SKM-1 treated with dmso at 0.1 percent for 144 hours (cell line): Measurements from ENCODE around the gene POU3F1.

Source experiments
- DNase-seq: peaks from one replicate; lab custom pipeline; 2025; ENCODE audit not compliant: unreplicated experiment; lab: John Stamatoyannopoulos, UW

The POU3F1 gene

GRCh38 chr1:38046333-38046883 lies at the start of gene POU3F1:
TSS of gene POU3F1 (minus strand) at chr1:38046793. CDS start at chr1:38046743, 50 bp downstream.
- DNase-seq: no peak

GRCh38 chr1:38095454-38095931 lies 48.9 kb upstream of the POU3F1 start:
- no peak for DNase-seq

GRCh38 chr1:38094711-38095290 lies 48.2 kb upstream of the POU3F1 start:
- no peak for DNase-seq

- no peak for DNase-seq
Observed at GRCh38 chr1:38093569-38094520, 47.3 kb upstream of the POU3F1 start.

- no peak for DNase-seq
Observed at GRCh38 chr1:38092256-38092655, 45.7 kb upstream of the POU3F1 start.

- DNase-seq: no peak
Observed at GRCh38 chr1:38090796-38091195, 44.2 kb upstream of the POU3F1 start.

- DNase-seq: no peak
Observed at GRCh38 chr1:38089712-38090360, 43.2 kb upstream of the POU3F1 start.

- no peak for DNase-seq
Observed at GRCh38 chr1:38088791-38089190, 42.2 kb upstream of the POU3F1 start.

GRCh38 chr1:38088366-38088765 lies 41.8 kb upstream of the POU3F1 start:
- no peak for DNase-seq

GRCh38 chr1:38087676-38088075 lies 41.1 kb upstream of the POU3F1 start:
- DNase-seq: no peak

- DNase-seq: no peak
Observed at GRCh38 chr1:38085666-38086330, 39.2 kb upstream of the POU3F1 start.

- DNase-seq: no peak
Observed at GRCh38 chr1:38084700-38085099, 38.1 kb upstream of the POU3F1 start.

- DNase-seq: no peak
Observed at GRCh38 chr1:38084113-38084512, 37.5 kb upstream of the POU3F1 start.

- DNase-seq: no peak
Observed at GRCh38 chr1:38083541-38083940, 36.9 kb upstream of the POU3F1 start.

- DNase-seq: no peak
Observed at GRCh38 chr1:38082769-38083263, 36.2 kb upstream of the POU3F1 start.

- DNase-seq: no peak
Observed at GRCh38 chr1:38079019-38079418, 32.4 kb upstream of the POU3F1 start.

GRCh38 chr1:38077523-38078147 lies 31.0 kb upstream of the POU3F1 start:
- DNase-seq: no peak

- DNase-seq: no peak
Observed at GRCh38 chr1:38076455-38076854, 29.9 kb upstream of the POU3F1 start.

GRCh38 chr1:38076038-38076437 lies 29.4 kb upstream of the POU3F1 start:
- no peak for DNase-seq

GRCh38 chr1:38075191-38075590 lies 28.6 kb upstream of the POU3F1 start:
- no peak for DNase-seq
